OCI-LY1 (cell line): ENCODE measurements around the gene ATP8B3.

Source experiments
- H2AFZ ChIP-seq: fragments of 200-600 bp; sonication (generic), shearing (Covaris generic); 2 replicates; pipeline ENCODE4 v1.6.0; 2014; ENCODE audit warnings: antibody characterized with exemption, mild to moderate bottlenecking, low read length
- H3F3A ChIP-seq: fragments of 200-600 bp; sonication (generic), shearing (Covaris generic); 2 replicates; pipeline ENCODE4 v1.6.0; 2014; ENCODE audit warnings: mild to moderate bottlenecking, antibody characterized with exemption, low read length, moderate library complexity; ENCODE audit not compliant: insufficient read depth
- H3K27ac ChIP-seq: fragments of 200-600 bp; sonication (generic); 2 replicates; pipeline ENCODE4 v1.5.1; 2014; ENCODE audit warnings: low read length, mixed run types, mild to moderate bottlenecking, low read depth; ENCODE audit not compliant: poor library complexity, severe bottlenecking
- H3K27me3 ChIP-seq: fragments of 200-600 bp; sonication (generic); 2 replicates; pipeline ENCODE4 v1.6.0; 2014; ENCODE audit warnings: antibody characterized with exemption, mild to moderate bottlenecking, low read length, moderate library complexity; ENCODE audit not compliant: insufficient read depth
- H3K36me3 ChIP-seq: fragments of 200-600 bp; sonication (generic); 2 replicates; pipeline ENCODE4 v1.6.1; 2014; ENCODE audit warnings: mild to moderate bottlenecking, antibody characterized with exemption, low read length, moderate library complexity, mixed read lengths; ENCODE audit not compliant: insufficient read depth
- H3K4me1 ChIP-seq: fragments of 200-600 bp; sonication (generic); 2 replicates; pipeline ENCODE4 v1.5.1; 2014; ENCODE audit warnings: mild to moderate bottlenecking, low read length, moderate library complexity; ENCODE audit not compliant: insufficient read depth, severe bottlenecking
- H3K4me2 ChIP-seq: fragments of 200-600 bp; sonication (generic), shearing (Covaris generic); 2 replicates; pipeline ENCODE4 v1.6.1; 2014; ENCODE audit warnings: low read length
- H3K4me3 ChIP-seq: fragments of 200-600 bp; sonication (generic); 2 replicates; pipeline ENCODE4 v1.5.1; 2014; ENCODE audit warnings: low read length, low read depth, mild to moderate bottlenecking, mixed read lengths; ENCODE audit not compliant: poor library complexity, severe bottlenecking
- H3K79me2 ChIP-seq: fragments of 200-600 bp; shearing (Covaris generic); 2 replicates; pipeline ENCODE4 v1.6.1; 2016; ENCODE audit warnings: mixed run types, low read length, mixed read lengths; ENCODE audit not compliant: insufficient read depth
- H3K9ac ChIP-seq: fragments of 200-600 bp; sonication (generic), shearing (Covaris generic); 2 replicates; pipeline ENCODE4 v1.6.1; 2014; ENCODE audit warnings: mild to moderate bottlenecking, low read length, mixed read lengths
- H3K9me2 ChIP-seq: fragments of 200-600 bp; sonication (generic), shearing (Covaris generic); 2 replicates; pipeline ENCODE4 v1.6.1; 2014; ENCODE audit warnings: low read depth, mild to moderate bottlenecking, low read length, mixed read lengths
- H3K9me3 ChIP-seq: fragments of 200-600 bp; shearing (Covaris generic); 2 replicates; pipeline ENCODE4 v1.6.1; 2014; ENCODE audit warnings: low read length, mixed read lengths
- H4K20me1 ChIP-seq: fragments of 200-600 bp; sonication (generic), shearing (Covaris generic); 2 replicates; pipeline ENCODE4 v1.6.0; 2016; ENCODE audit warnings: mild to moderate bottlenecking, low read length; ENCODE audit not compliant: insufficient read depth
- EZH2 ChIP-seq: fragments of 200-600 bp; sonication (generic), shearing (Covaris generic); IDR thresholded peaks from 2 replicates; pipeline ENCODE4 v1.8.0; 2017; ENCODE audit warnings: borderline replicate concordance, mixed run types, mild to moderate bottlenecking, antibody characterized with exemption, low read length, moderate library complexity, mixed read lengths
- TF ChIP-seq, protein P1 (sequence below): fragments of 200-600 bp; sonication (generic), shearing (Covaris generic); IDR thresholded peaks from 2 replicates; pipeline ENCODE4 v1.5.1; 2017; ENCODE audit warnings: mild to moderate bottlenecking, antibody characterized with exemption, low read length, moderate library complexity, mixed read lengths

Gene ATP8B3

DNA sequence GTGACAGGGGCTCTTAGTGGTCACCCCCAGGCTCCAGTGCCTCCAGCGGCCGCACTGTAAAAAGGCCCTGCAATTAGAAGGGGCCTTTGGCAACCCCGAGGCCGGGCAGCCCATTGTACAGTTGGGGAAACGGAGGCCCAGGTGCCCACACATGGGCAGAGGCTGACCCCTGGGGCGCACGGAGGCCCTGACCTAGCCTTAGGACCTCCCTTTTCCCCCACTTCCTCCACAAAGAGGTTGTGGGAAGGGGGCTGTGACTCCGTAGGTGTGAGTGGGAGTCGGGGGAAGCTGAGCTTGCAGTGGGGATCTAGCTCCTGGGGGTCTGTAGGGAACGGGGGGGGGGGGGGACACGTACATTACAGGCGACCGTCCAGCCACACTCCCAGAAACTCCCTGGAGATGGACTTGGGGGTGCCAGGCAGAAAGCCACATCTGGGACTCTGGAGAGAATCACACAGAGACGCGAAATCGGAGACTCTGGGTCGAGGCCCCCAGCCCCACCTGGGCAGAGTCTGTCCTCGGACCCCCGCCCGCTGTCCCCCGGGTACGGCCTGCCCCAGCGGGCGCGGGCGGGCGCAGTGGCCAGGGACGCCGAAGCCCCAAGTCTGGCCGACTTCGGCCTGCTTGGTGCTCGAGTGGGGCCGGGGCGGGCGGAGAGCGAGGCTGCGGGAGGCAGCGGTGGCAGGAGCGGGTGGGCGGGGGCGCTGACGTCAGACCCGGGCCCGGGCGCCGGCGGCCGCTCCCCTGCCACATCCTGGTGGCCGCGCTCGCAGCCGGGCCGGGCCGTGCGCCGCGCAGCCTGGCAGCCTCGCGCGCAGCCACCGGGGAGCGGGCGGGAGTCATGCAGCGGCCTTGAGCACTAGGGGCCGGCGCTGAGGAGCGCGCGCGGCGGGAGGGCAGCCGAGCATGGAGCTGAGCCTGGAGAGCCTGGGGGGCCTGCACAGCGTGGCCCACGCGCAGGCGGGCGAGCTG lies 59.0 kb downstream of the ATP8B3 start, which contains the start of gene ONECUT3:
TSS of gene ONECUT3 (plus strand) at position 750 of the 972 bp plus-strand sequence. CDS start at position 907, 157 bp downstream.
- Histone ChIP-seq H3K9me2 (no peaks in the 10 kb centered on the region), H3F3A (no peaks in the 10 kb centered on the region), H3K4me2 (no peak within 1 kb of the TSS), H3K4me3 (no peak within 1 kb of the TSS), H4K20me1 (no peaks in the 10 kb centered on the region), H3K36me3 (no peaks in the 10 kb centered on the region), H3K27me3 (no peaks in the 10 kb centered on the region), H2AFZ (no peak within 1 kb of the TSS), H3K4me1 (no peaks in the 10 kb centered on the region), H3K9ac (no peak within 1 kb of the TSS), H3K27ac (no peak within 1 kb of the TSS), H3K79me2 (no peaks in the 10 kb centered on the region), H3K9me3 (no peaks in the 10 kb centered on the region)
- TF ChIP-seq EZH2: no peak
- TF ChIP-seq, protein P1, sequence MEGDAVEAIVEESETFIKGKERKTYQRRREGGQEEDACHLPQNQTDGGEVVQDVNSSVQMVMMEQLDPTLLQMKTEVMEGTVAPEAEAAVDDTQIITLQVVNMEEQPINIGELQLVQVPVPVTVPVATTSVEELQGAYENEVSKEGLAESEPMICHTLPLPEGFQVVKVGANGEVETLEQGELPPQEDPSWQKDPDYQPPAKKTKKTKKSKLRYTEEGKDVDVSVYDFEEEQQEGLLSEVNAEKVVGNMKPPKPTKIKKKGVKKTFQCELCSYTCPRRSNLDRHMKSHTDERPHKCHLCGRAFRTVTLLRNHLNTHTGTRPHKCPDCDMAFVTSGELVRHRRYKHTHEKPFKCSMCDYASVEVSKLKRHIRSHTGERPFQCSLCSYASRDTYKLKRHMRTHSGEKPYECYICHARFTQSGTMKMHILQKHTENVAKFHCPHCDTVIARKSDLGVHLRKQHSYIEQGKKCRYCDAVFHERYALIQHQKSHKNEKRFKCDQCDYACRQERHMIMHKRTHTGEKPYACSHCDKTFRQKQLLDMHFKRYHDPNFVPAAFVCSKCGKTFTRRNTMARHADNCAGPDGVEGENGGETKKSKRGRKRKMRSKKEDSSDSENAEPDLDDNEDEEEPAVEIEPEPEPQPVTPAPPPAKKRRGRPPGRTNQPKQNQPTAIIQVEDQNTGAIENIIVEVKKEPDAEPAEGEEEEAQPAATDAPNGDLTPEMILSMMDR: no peak

DNA sequence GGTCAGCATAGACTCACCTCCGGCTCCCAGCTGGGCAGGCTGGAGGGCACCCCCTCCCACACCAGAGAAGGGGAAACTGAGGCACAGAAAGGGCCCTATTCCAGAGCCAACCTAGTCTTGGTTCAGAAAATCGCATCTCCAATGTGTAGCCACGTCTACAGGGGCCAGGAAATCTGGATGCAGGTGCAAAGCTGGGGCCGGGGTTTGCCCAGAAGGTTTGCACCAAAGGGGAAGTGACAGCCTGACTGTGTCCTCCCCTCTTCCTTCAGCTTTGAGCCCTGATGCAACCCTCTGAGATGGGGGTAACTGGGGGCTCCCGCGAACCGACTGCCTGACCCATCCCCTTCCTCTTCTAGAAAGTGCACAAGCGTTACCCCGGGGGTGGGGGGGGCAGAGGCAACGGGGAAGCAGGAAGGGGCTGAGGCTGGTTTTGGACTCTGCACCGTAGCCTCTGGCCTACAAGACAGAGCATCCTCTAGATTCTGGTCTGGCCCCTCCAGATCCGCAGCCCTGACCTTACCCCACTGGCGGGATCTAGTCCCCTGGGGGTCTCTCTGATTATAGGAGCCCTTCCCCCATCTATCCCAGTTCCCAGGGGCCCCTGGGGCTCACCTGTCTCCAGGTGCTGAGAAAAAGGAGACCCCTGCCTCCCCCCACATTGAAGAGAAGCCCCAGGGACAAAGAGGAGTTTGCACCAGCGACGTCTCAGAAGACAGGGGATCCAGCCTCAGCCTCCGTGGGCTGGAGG lies 59.9 kb downstream of the ATP8B3 start:
- no peaks in the 10 kb centered on the region for H4K20me1 ChIP-seq
- no peaks in the 10 kb centered on the region for H3K9me3 ChIP-seq
- no peak overlapping the region for H3K27ac ChIP-seq
- no peak overlapping the region for H2AFZ ChIP-seq
- no peaks in the 10 kb centered on the region for H3F3A ChIP-seq
- H3K4me1 ChIP-seq: no peaks in the 10 kb centered on the region
- H3K4me3 ChIP-seq: no peak overlapping the region
- H3K79me2 ChIP-seq: no peaks in the 10 kb centered on the region
- no peaks in the 10 kb centered on the region for H3K36me3 ChIP-seq
- TF ChIP-seq, protein P1: no peak
- no peak for TF ChIP-seq EZH2
- H3K27me3 ChIP-seq: no peaks in the 10 kb centered on the region
- no peak overlapping the region for H3K9ac ChIP-seq
- H3K4me2 ChIP-seq: no peak overlapping the region
- H3K9me2 ChIP-seq: no peaks in the 10 kb centered on the region

DNA sequence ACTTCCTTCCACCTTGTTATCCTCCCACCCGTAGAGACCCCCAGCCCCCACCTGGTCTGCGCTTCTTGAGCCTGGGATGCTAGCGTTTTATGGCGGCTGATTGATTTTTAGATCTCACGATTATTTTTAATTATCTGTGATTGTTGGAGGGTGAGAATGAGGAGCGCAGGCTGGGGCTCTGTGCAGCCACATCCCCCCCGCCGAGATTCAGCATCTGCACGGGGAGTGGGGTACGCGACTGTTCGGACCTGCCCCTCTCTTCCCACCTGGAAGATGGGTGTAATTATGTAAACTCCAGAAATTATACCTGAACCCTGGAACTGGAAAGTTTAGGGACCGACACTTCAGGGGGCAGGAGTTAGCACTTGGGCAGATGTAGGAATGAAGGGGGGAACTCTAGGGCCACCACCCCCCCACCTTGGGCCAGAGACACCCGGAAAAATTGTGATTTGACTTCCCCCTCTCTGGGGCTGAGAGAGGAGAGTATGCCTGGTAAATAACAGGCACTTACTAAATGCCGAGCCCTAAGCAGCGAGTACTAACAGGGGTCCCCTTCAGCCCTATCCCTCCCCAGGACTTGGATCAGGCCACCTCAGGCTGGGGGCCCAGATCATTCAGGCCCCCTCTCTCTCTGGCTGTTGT lies 60.6 kb downstream of the ATP8B3 start:
- H3K9ac ChIP-seq: no peak overlapping the region
- H3K4me3 ChIP-seq: no peak overlapping the region
- H3K79me2 ChIP-seq: no peaks in the 10 kb centered on the region
- H3F3A ChIP-seq: no peaks in the 10 kb centered on the region
- TF ChIP-seq, protein P1: no peak
- no peak for TF ChIP-seq EZH2
- no peak overlapping the region for H2AFZ ChIP-seq
- no peaks in the 10 kb centered on the region for H3K4me1 ChIP-seq
- H3K27me3 ChIP-seq: no peaks in the 10 kb centered on the region
- no peaks in the 10 kb centered on the region for H4K20me1 ChIP-seq
- H3K4me2 ChIP-seq: no peak overlapping the region
- no peaks in the 10 kb centered on the region for H3K9me2 ChIP-seq
- no peaks in the 10 kb centered on the region for H3K9me3 ChIP-seq
- H3K27ac ChIP-seq: no peak overlapping the region
- no peaks in the 10 kb centered on the region for H3K36me3 ChIP-seq
